HG02840 (cell line): ENCODE measurements around the gene ACO1.

ENCODE experiments used
- ATAC-seq: cut with Tn5 transposase; IDR thresholded peaks from one replicate; pipeline ENCODE4 v1.9.1; 2021; ENCODE audit warnings: mild to moderate bottlenecking, moderate library complexity, moderate number of reproducible peaks; ENCODE audit not compliant: unreplicated experiment, low FRiP score

The ACO1 gene

DNA sequence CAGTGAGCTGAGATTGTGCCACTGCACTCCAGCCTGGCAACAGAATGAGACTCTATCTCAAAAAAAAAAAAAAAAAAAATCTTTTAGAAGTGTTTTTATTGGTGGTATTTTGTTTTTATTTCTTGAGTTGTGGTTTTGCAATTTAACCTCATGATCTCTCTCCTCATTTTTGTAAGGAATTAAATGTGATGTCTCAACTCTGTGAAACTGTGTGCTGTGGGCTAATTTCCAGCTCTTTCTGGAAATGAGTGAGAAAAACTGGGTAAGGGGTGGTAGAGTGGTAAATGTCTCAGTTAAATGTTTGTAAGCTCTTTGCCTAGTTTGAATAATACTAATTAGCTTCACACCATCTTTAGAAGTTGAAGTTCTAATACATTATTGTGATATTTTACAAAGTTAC lies 29.0 kb downstream of the ACO1 start:
- ATAC-seq: no peak

DNA sequence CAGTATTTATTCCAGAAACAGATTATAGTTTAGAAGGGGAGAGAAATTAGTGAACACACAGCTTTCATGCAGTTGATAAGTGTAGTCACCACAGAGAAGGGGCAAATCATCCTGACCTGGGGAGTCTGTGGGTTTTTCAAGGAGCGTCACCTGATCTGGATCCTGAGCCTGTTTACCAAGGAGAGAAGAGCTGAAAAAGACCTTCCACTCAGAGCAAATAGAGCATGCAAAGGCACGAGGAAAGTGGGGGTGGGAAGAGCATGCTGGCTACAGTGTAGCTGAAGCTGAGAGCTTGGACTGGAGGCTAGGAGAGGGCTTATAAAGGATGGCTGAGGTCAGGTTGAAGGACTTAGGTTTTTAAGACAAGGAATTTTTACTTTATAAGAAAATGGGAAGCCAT lies 30.4 kb downstream of the ACO1 start:
- ATAC-seq: no peak

DNA sequence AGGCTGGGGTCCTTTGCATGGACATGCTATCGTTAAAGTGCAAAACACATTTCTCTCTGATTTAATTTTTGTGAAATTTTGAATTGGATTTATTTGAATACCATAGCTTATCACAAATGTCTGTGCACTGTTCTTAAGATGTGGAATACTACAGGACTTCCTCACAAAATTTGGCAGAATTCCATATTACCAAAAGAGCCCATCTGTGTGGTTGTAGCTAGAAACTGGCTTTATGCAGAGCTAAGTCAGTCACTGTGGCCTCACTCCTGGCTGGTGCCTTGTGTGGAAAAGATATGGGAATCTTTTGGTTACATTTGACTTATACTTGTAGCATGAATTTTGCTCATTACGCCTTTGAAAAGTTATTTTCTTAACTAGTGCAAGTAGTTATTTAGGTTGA lies 35.5 kb downstream of the ACO1 start:
- no peak for ATAC-seq

DNA sequence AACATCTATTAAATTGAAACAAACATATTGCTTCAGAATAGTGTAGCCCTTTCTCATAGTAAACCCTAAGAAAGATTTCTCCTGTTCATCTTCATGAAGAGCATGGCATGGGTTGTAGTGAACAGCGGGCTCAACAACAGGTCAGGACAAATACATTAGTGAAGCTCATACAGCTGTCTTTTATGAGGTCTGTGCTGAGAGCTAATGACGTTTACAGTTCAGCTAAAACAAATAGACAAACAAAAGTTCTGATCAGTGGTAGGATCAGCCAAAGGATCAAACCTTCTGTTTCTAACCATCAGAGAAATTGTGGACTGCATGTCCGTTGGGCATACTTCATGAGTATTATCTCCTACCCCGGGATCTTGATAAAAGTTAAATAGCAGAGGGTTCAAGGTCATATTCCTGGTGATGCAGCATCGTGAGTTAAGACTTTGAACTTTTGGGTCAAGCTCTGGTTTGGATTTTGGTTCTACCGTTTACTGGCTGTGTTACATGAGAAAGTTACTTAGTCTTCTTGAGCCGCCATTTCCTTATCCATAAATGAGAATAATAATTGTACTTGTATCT lies 37.9 kb downstream of the ACO1 start:
- no peak for ATAC-seq

DNA sequence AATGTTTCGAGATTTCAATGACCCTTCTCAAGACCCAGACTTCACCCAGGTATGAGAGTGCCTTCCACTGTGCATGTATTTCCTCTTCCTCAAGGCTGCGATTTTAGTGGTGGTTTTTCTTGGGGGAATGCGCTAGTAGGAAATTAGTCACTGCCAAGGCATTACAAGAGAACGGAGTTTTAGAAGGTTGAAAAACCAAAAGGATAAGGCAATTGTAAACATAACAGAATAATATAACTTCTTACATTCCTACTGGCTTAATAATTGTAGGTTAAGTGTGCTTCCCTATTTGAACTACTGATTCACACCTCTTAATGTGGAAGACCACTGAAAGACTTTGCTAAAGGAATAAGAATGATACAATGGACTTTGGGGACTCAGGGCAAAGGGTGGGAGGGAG lies 38.9 kb downstream of the ACO1 start:
- ATAC-seq: no peak

DNA sequence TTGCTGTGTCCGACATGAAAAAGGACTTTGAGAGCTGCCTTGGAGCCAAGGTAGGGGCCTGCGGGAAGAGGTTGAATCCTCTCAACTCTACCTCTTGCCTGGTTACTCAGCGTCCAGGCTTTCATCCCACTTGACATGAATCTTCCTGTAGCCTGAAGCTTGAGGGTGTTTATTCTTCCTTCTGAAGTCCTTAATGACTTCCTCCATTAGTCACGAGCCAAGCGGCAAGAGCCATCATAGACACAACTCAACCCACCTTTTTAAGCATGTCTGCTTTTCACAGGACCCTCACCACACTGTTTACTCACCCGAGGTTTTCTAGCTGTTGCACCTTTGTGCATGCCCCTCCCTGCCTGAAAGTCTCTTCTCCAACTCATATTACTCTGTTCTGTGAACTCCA lies 40.2 kb downstream of the ACO1 start:
- ATAC-seq: no peak

DNA sequence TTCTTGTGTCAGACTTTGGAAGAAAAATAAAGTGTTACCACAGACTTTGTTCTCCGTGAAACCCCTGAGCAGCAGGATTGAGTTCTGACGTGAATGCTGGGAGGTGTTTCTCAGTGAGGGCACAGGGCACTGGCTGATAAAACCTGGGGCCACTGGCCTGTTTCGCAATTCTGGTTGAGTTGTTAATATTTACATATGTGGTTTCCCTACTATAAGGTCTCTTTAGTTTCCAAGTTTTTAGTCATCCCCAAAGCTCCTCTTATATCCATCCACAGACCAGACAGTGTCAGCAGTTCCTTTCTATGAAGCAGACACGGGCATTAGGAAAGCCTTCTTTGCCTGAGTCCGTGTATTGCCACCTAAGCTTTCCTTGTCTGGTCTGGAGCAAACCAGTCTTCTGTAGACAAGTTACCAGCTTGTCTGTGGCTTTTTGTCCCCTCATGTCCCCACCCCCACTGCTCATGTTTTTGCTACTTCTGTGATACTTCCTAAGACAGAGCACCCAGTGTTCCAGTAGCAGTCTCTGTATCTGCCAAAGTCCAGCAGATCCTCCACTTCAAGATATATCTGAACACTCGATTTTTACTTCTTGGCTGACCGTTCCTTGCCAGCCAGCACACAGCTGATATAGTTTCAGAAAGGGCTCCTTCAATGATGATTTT lies 42.0 kb downstream of the ACO1 start:
- no peak for ATAC-seq

DNA sequence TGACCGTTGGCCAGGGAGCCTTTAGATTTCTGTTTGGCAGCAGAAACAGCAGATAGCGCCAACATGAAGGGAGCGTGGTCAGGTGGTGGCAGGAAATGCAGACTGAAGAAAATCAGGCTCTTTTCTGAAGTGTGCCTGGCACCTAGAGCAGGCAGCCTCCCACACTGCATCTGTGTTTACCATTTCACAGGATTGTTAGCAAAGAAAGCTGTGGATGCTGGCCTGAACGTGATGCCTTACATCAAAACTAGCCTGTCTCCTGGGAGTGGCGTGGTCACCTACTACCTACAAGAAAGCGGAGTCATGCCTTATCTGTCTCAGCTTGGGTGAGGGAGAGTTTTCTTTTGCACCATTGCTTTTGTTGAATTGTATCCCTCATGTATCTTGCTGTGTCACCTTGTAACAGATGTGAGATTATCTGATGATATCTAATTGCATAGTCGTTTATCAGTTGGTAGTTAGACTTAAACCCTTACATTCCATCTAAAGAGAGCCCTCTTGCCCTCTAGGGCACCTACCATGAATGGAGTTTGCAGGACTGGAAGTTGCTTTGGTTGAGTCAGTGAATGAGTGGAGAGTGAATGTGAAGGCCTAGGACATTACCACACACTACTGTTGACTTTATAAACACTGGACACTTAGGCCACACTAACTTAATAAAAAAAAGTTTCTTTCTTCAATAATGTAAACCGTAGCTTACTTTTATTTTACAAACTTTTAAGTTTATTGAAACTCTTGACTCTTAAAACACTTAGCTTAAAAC lies 42.8 kb downstream of the ACO1 start:
- no peak for ATAC-seq

DNA sequence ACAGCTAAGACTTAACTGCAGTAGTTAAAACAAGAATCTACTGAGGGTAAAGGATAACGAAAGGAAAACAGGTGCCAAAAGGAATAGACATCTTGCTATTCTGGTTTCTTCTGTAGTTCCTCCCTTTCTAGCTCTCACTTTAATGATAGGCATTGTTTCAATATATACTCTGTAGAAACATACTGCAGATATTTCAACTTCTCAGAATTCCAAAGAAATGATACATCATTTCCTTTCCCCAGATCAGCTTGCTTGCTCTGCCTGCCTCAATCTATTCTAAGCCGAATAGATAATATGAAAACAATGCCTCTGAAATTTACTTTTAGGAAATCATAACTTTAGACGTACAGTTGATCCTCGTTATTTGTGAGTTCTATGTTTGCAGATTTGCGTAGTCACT lies 46.3 kb downstream of the ACO1 start:
- no peak for ATAC-seq

DNA sequence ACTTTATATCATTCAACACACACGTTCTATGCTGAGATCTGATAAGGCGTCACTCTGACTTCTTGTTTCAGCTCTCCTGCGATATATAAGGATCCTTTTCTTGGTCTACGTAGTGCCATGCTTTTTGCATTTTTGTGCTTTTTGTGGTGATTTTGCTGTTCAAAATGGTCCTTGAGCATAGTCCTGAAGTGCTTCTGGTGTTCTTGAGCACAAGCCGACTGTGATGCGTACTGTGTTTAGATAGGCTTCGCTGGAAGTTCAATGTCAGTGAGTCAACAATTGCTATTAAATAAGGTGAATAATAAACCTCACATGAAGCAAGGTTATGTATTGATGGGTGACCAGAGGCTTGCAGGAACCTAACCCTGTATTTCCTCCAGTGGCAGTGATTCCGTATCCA lies 46.8 kb downstream of the ACO1 start:
- no peak for ATAC-seq

DNA sequence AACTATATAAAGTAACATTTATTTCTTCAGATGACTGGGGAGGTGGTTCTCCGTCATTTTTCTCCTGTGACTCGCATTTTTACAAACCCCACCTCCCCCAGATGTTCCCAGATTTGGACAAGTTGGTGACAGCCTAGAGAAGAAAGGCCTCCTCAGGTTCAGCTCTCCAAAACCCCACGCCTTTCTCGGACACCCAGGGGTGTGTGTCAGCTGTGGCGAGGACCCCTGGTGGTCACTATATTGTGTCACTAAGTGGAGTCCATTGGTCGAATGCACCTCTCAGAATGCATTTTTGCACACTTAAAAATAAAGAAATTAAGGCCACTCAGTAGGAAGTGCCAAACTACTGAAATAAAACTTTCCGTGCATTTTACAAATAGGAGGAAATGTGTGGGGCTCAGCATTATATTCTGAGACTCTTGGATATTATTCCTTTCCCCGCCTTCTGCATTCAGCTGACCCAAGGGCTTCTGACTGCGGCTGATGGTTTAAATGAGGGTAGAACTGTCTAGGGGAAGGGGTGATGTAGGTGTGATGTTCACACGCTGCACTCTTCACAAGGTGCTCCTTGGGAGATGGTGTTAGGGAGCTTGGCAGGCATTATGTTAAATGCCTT lies 47.6 kb downstream of the ACO1 start:
- ATAC-seq: no peak

DNA sequence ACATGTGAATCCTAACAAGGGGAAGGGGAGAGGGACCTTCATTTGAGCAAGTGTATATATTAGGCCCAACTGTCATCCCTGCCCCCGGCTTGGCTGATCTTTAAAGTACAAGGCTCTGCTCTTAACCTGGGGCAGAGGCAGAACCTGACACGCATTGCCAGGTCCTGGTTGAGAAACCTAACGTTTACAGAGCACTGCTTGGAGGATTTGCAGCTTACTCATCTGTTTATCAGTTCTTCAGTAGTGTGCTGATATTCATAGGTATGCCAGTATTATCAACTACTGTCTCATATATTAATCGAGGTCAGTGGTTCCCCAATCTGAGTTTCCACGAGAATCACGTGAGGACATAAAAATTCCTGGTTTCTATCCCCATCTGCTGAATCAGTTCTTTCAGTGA lies 50.4 kb downstream of the ACO1 start:
- ATAC-seq: no peak

DNA sequence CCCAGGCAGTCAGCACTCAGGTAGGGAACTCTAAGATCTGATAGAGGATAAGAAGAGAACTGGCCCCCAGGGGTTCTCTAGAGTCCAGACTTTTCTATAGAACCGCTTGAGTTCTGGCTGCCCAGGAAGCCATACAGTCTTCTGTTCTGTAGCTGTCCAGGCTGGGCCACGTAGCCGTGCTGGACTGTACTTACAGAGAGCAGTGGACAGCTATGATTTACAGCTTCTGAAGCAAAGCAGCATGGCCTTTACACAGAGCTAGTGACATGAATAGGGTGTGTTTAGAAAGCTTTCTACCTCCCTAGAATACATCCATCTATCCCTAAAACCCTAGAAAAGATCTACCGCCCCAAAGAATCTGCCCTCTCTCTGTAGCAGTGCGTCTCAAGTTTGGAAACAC lies 57.2 kb downstream of the ACO1 start:
- no peak for ATAC-seq

DNA sequence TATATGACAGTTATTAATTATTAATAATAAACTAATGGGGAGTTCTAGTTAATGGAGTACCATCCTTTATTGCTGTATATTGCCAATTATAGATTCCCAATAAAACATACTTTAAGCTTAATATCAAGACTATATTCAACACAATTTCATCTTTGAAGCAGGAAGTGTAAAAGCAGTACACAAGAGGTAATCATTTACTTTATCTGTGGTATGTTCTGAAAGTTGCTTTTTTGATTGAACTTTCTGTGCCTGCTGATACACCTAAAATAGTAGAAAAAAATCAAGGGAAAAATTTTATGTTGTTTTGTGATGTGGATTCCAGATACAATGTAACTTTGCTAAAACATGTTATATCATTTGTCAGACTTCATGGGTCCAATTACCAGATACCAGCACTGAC lies 58.0 kb downstream of the ACO1 start:
- ATAC-seq: no peak

DNA sequence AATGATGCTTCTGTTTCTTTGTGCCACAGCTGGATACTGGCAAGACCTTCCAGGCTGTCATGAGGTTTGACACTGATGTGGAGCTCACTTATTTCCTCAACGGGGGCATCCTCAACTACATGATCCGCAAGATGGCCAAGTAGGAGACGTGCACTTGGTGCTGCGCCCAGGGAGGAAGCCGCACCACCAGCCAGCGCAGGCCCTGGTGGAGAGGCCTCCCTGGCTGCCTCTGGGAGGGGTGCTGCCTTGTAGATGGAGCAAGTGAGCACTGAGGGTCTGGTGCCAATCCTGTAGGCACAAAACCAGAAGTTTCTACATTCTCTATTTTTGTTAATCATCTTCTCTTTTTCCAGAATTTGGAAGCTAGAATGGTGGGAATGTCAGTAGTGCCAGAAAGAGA lies 65.5 kb downstream of the ACO1 start:
- ATAC-seq: no peak

DNA sequence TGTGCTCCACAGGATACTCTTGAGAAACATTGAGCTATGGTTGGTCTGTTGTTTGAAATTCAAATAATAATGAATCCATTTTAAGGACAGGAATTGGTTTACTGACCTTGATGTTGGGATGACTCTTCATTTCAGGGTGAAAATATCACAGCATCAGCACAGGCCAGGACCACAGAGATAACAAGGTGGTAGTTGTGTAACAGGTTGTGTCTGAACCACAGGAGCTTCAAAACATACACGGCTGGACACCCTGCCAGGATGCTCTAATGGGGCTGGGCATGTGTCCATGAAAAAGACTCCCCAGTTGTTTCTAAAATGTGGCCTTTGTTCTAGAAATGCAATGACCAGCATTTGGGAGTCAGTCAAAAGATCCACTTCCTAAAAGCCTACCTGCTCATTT lies 69.8 kb downstream of the ACO1 start:
- ATAC-seq: no peak

DNA sequence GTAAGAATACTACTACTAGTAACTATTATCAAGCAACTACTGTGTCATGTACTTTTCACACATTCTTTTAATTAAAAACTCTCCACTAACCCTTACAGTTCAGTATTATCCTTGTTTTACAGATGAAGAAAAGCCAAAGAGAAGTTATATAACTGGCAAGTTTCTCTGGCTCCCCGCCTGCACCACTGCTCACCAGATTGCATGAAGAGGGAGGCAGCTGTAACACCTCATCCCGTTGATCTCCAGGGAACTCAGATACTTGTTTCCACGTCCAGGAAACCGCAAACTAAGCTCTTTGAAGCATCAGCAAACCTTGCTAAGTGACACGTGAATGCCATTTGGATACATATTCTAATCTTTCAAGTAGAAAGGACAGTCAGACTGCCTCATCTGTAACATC lies 71.3 kb downstream of the ACO1 start:
- ATAC-seq: no peak

DNA sequence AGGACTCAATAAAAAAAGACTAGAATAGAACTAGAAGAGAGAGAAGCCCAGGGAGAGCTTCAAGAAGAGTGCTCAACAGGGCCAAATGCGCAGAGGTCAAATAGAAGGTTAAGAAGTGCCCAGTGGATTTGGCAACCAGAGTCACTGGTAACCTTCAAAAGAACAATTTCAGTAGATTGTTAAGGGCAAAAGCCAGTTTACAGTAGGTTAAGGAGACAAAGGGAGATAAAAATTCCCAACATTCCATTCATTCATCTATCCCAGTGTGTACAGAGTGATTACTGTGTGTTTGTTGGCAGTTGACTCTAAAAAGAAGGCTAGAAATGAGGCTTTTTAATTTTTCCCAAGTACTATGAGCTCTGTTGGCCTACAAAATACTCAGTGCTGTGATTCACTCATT lies 72.1 kb downstream of the ACO1 start:
- ATAC-seq: no peak

DNA sequence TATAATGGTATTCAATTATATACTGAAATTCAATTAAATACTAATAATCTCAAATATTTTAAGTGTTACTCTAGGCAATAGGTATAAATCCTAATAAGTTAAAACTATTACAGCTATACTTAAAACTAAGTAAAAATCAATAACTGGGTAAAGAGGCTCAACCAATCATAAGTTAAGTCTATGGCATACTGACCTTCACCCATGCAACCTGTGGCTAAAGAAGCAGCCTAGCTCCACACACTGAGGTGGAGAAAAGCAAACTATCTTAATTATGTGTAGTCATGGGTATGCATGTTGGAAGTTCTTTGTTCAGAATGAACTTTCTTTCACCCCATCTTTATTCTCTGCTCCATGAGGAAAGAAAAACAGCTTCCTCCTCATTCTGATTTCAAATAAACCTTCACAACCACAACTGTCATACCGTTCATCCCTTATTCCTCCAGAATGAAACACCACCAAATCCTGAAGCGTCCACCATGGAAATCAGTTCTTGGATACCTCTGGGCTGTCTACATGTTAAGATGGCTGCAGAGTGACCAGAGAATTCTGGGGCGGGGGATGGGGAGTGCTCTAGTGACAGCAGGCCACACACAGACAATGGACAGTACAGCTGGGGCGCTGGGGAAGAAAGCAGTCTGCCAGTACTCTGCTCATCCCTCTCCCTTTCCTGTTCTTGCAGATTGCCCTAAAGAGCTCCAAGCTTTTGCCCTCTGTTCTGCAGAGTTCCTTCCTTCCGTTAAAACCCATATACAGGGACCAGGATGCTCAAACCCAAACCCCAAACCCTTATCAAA lies 79.3 kb downstream of the ACO1 start:
- no peak for ATAC-seq

DNA sequence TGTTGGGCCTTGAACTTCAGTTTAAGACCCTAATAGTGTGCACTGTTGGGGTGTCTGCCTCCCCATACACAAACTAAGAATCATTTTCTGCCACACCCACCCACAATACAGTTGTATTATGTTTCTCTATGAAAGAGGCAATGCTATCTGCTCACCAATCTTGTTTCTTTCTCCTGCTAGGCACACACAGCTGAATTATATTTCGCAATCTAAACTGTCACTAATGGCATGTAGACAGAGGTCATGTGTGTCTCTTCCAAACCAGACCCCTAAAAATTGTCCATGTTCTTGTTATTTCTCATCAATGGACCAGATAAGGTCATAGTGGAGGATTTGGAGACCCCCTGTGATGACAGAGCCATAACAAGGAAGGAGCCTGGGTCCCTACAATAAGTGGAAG lies 84.3 kb downstream of the ACO1 start:
- ATAC-seq: no peak

DNA sequence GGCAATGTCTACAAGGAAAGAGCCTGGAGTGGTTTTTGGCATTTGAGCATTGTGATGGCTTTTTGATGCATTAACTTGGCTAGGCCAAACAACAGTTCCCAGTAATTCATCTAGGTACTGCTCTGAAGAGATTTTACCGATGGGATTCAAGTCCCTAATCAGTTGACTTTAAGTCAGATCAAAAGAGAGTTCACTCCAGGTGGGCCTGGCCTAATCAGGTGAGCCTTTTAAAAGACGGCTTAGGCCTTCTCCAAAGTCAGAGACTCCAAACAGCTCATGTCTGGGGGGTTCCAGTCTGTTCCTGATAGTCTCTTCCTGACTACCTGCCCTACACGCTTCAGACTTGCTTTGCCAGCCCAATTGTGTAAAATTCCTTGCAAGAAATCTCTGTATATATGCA lies 87.9 kb downstream of the ACO1 start:
- no peak for ATAC-seq
